Middle frontal gyrus (tissue), 1 donor: ENCODE results near the gene ZG16.
"Not testable (repeated sequence)": the region's sequence is repeated elsewhere in the genome, so short reads cannot be mapped to it uniquely, and the experiment has no call there.

ENCODE experiments used
- DNase-seq: peaks from one replicate; pipeline ENCODE4 v3.0.0-alpha.2; 2015; ENCODE audit warnings: low spot score; ENCODE audit errors: extremely low spot score

The ZG16 gene

GRCh38 chr16:29784157-29784556, 6.1 kb downstream of the ZG16 start:
- no peak for DNase-seq

GRCh38 chr16:29784901-29785500, 6.9 kb downstream of the ZG16 start:
- no peak for DNase-seq

- DNase-seq, result not testable (repeated sequence)
These were observed 9.1 kb downstream of the ZG16 start for GRCh38 chr16:29787155-29787554.

GRCh38 chr16:29789775-29790182, 11.7 kb downstream of the ZG16 start:
- DNase-seq, result no peak

GRCh38 chr16:29790183-29790948, 12.3 kb downstream of the ZG16 start, which contains the start of gene KIF22:
Gene KIF22, plus strand, starts transcription at chr16:29790751. Its CDS starts 9 bp downstream, at chr16:29790760.
- DNase-seq, result peak; percentile 99

GRCh38 chr16:29790949-29791844, 13.1 kb downstream of the ZG16 start:
- no peak for DNase-seq

GRCh38 chr16:29791845-29792807, 14.1 kb downstream of the ZG16 start:
- no peak for DNase-seq

GRCh38 chr16:29793153-29793552, 15.1 kb downstream of the ZG16 start:
- DNase-seq, result not testable (repeated sequence)

GRCh38 chr16:29794231-29794710, 16.2 kb downstream of the ZG16 start:
- DNase-seq, result no peak

GRCh38 chr16:29802416-29802935, 24.4 kb downstream of the ZG16 start:
- DNase-seq, result no peak

- no peak for DNase-seq
These were observed 26.0 kb downstream of the ZG16 start for GRCh38 chr16:29804020-29804419.

- no peak for DNase-seq
These were observed 26.6 kb downstream of the ZG16 start for GRCh38 chr16:29804455-29805231.

- peak; percentile 94 for DNase-seq
These were observed 27.4 kb downstream of the ZG16 start for GRCh38 chr16:29805232-29806098.

- DNase-seq, result no peak
These were observed 28.1 kb downstream of the ZG16 start, which contains the start of gene MAZ for GRCh38 chr16:29806099-29806579. Gene MAZ, plus strand, starts transcription at chr16:29806529. Its CDS starts 173 bp downstream, at chr16:29806702.

GRCh38 chr16:29806641-29807425, 28.8 kb downstream of the ZG16 start:
- DNase-seq, result no peak

GRCh38 chr16:29807426-29808218, 29.6 kb downstream of the ZG16 start:
- DNase-seq, result peak; percentile 68
